CD4-positive, alpha-beta T cell treated with Interleukin-15 for 4 hours (primary cell): Measurements from ENCODE around the gene EIF1.
"Not testable (repeated sequence)": the region's sequence is repeated elsewhere in the genome, so short reads cannot be mapped to it uniquely, and the experiment has no call there.

ENCODE experiments used
- DNase-seq: peaks from one replicate; pipeline ENCODE4 v3.0.0-alpha.2; 2020; ENCODE audit warnings: low spot score

Gene EIF1

DNA sequence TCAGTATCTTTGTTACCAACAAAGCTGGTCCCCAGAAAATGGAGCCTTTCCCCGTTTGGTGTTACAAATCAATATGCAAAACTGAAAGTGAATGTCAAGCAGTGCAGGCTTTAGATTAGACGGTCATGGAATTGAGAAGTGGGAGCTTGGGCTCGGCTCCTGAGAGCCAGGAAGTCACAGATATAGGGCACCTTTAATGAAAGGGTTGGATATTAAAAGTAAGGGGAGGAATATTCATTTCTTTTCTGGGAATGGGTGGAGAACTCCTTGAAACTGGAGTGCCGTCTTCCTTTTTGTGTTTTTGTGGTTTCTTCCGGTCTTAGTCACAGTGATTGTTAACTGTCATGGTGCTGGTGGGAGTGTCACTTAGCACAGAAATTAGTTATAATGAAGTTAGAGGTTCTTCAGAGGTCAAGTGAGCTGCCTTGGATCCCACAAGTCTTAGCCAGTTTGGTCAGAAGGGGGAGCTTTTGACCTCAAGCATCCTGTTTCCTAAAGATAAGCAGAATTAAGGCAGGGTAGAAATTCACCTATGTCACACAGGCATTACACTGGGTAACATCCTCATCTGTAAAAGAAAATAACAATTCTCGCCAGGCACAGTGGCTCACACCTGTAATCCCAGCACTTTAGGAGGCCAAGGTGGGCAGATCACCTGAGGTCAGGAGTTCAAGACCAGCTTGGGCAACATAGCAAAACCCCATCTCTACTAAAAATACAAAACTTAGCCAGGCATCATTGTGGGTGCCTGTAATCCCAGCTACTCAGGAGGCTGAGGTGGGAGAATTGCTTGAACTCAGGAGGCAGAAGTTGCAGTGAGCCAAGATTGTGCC, 9.6 kb upstream of the EIF1 start:
- DNase-seq, result peak; percentile 90

- DNase-seq, result no peak
Observed at GRCh38 chr17:41679740-41680425, 8.8 kb upstream of the EIF1 start.

- DNase-seq, result no peak
Observed at GRCh38 chr17:41680426-41681040, 8.2 kb upstream of the EIF1 start.

DNA sequence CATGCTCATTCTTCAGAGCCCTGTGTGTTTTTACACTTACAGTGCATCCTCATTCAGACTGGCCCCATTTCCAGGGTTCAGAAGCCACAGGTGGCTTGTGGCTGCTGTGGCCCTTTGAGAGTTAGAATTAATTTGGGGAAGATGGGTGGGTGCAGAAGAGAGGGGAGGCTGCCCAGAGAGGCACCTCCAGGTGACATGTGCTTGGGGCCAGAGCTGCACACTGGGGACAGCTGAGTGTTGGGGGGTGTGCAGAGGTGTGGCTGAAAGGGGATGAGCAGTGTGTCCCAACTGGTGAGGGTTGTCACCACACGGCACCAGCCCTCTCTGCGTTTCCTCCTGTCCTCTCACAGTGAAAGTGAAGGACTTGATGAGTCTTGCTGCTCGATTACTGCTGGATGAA, 6.9 kb upstream of the EIF1 start:
- no peak for DNase-seq

- DNase-seq, result no peak
Observed at GRCh38 chr17:41682631-41683030, 6.1 kb upstream of the EIF1 start.

- DNase-seq, result no peak
Observed at GRCh38 chr17:41683441-41684007, 5.2 kb upstream of the EIF1 start.

DNA sequence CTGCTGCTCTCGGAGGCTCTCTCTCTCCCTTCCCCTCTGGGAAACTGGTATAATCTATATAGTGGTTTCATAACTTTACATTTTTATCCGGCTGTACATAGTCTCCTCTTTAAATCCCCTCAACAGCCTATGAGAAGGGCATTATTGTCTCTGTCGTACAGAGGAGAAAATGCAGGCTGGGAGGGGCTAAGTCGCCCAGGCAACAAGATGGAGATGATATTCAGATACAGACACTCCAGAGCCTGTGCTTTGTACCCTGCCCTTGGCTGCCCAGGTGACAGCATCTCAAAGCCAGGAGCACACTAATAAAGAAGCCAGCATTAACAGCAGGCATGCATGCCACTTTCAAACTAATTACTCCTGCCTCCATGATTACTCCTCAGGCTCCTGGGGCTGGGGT, 4.7 kb upstream of the EIF1 start:
- DNase-seq, result no peak

DNA sequence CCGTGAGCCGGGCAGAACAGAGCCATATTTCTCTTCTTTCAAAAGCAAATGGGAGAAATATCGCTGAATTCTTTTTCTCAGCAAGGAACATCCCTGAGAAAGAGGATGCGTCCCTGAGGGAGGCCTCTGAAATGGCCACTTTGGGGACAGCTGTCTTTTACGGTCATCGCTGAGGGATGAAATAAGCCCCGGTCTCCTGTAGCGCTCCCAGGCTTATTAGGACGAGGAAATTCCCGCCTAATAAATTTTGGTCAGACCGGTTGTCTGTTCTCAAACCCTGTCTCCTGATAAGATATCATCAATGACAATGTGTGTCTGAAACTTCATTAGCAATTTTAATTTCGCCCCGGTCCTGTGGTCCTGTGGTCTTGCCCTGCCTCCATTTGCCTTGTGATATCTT, 2.9 kb upstream of the EIF1 start:
- DNase-seq, result not testable (repeated sequence)

GRCh38 chr17:41686281-41686680, 2.4 kb upstream of the EIF1 start:
- no peak for DNase-seq

GRCh38 chr17:41687828-41688640, 651 bp upstream of the EIF1 start:
- peak; percentile 77 for DNase-seq

DNA sequence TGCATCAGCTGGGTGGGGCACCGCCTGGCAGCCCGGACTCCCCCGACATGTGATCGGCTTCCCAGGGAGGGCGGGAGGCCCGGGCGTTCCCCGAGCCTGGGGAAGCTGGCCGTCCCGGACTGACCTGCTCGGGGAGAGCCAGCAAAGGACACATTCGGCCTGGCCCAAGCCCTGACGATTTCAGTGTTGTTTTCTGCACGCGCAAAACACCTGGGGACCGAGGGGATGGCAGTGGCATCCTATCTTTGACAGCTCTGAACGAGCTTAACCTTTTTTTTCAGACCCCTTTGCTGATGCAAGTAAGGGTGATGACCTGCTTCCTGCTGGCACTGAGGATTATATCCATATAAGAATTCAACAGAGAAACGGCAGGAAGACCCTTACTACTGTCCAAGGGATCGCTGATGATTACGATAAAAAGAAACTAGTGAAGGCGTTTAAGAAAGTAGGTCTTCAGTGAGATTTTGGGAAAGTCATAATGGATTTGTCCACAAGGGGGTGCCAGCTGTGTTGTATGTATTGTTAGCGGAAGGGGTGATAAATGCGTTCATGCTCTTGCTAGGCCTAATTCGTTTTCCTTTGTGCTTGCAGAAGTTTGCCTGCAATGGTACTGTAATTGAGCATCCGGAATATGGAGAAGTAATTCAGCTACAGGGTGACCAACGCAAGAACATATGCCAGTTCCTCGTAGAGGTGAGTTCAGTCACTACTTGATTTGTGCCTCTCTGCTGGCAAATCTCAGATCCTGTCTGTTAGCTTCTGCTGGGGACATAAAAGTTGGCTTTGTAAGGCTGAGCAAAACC, 1.0 kb downstream of the EIF1 start:
- peak; percentile 74 for DNase-seq

- no peak for DNase-seq
Observed at GRCh38 chr17:41690497-41690896, 1.8 kb downstream of the EIF1 start.

- DNase-seq, result no peak
Observed at GRCh38 chr17:41691031-41691777, 2.5 kb downstream of the EIF1 start.

- no peak for DNase-seq
Observed at GRCh38 chr17:41692722-41693521, 4.2 kb downstream of the EIF1 start.

DNA sequence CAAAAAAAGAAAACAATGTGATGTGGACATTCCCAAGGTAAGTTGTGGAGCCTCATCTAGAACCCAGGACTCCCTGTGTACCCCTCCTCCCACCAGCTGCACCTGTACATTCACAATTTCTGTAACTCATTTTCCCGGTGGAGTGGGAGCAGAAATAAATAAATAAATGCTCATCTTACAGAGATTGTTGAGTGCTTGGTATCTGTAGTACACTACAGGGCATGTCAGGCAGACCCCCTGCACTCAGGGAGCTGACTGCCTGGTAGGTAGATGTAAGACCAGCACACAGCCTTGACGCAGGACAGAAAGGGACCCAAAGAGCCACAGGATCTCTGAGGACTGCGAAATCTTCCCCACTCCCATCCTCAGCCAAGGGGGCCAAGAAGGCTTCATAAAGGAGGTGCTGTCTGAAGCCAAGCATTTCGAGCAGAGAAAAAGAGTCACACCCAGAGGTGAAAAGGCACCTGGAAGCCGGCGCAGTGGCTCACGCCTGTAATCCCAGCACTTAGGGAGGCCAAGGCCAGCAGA, 6.5 kb downstream of the EIF1 start:
- DNase-seq, result no peak

DNA sequence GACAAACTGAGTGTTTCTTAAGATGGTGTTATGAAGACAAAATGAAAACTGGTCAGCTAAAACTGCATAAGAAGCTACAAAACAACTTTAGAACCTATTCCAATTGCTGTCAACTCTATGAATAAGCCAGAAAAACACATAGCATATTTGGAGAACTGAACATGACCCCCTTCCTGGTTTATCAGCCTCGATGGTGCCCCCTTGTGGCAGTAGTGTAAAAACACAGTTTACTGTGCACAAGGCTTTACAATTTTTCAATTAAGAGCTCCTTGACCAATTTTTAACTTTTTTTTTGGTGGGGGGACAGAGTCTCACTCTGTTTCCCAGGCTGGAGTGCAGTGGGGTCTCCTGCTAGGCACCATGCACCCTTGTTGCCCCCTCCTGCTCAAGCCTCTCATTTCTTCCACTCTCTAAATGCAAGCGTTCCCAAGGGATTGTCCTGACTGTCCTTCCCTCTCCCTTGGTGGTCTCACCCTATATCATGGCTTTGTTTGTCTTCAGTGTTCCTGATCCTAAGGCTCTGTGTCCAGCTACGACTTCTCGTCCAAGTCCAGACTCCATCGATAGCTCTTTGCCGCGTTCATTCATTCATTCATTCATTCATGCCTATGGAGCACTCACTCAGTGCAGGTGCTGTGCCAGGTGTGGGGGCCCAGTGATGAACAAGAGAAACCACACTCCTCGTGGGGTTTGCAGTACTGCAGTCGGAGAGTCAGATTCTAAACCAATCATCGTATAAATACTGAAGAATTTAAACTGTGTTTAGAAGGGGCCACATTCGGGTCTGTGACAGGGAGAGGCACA, 7.5 kb downstream of the EIF1 start:
- peak; percentile 82 for DNase-seq

- DNase-seq, result no peak
Observed at GRCh38 chr17:41697122-41697962, 8.7 kb downstream of the EIF1 start.
